ENCODE results near the gene GSK3B. TPM values are rescaled to one million over a fixed set of nuclear protein-coding genes. Genes with fewer than 3 reads are reported as not detected.

The GSK3B gene
- total RNA-seq, 2 donors from 2014 or later, result 57.3 to 59.8 TPM

- Histone ChIP-seq H3K4me3 (ENCODE audit: low read length) (no peak overlapping the region), H3K36me3 (ENCODE audit: control insufficient read depth, insufficient read depth, low read length) (peaks cover 16% of the 10 kb centered on the region), H3K9ac (ENCODE audit: extremely low read depth, low read length, poor library complexity, severe bottlenecking) (no peak overlapping the region), H3K4me1 (ENCODE audit: control insufficient read depth, insufficient read depth, low read length) (no peaks in the 10 kb centered on the region), H3K27me3 (ENCODE audit: control insufficient read depth, insufficient read depth, low read length, poor library complexity, severe bottlenecking) (no peaks in the 10 kb centered on the region), H3K27ac (ENCODE audit: low read depth, low read length) (no peak overlapping the region), H3K9me3 (ENCODE audit: control insufficient read depth, low read length) (peaks cover 30% of the 10 kb centered on the region)
- Mint-ChIP-seq H3K27ac (no peak overlapping the region), H3K4me3 (no peak overlapping the region), H3K9me3 (peaks cover 14% of the 10 kb centered on the region), H3K4me1 (peaks cover 13% of the 10 kb centered on the region), H3K27me3 (ENCODE audit: insufficient read depth) (no peaks in the 10 kb centered on the region), H3K36me3 (ENCODE audit: low read depth) (peaks cover 31% of the 10 kb centered on the region)
- WGBS, 2 experiments (ENCODE audit: insufficient coverage in 1 of 2, insufficient read length in 1 of 2), result 97% methylated on average over 4 of the region's 4 CpGs; no CpG with 5 or more reads in 1 of the 2 experiments
- no peak for DNase-seq
- TF ChIP-seq CTCF (conservative IDR thresholded peaks at IDR 0.05), result no peak
Observed at GRCh38 chr3:120049881-120050539, 44.2 kb downstream of the GSK3B start.

GRCh38 chr3:120049072-120049471 is 45.2 kb downstream of the GSK3B start:
- no peak overlapping the region for H3K9ac ChIP-seq (ENCODE audit: extremely low read depth, low read length, poor library complexity, severe bottlenecking)
- Mint-ChIP-seq H3K9me3 (peaks cover 15% of the 10 kb centered on the region), H3K27ac (no peak overlapping the region), H3K36me3 (ENCODE audit: low read depth) (peaks cover 31% of the 10 kb centered on the region), H3K27me3 (ENCODE audit: insufficient read depth) (no peaks in the 10 kb centered on the region), H3K4me1 (peaks cover 13% of the 10 kb centered on the region), H3K4me3 (no peak overlapping the region)
- peaks cover 30% of the 10 kb centered on the region for H3K9me3 ChIP-seq (ENCODE audit: control insufficient read depth, low read length)
- DNase-seq, result no peak
- H3K27ac ChIP-seq (ENCODE audit: low read depth, low read length), result no peak overlapping the region
- TF ChIP-seq CTCF (conservative IDR thresholded peaks at IDR 0.05), result no peak
- H3K36me3 ChIP-seq (ENCODE audit: control insufficient read depth, insufficient read depth, low read length), result peaks cover 11% of the 10 kb centered on the region
- 45 to 50% methylated on average over 2 of the region's 2 CpGs for WGBS, 2 experiments (ENCODE audit: insufficient coverage in 1 of 2, insufficient read length in 1 of 2)
- H3K27me3 ChIP-seq (ENCODE audit: control insufficient read depth, insufficient read depth, low read length, poor library complexity, severe bottlenecking), result no peaks in the 10 kb centered on the region
- H3K4me1 ChIP-seq (ENCODE audit: control insufficient read depth, insufficient read depth, low read length), result no peaks in the 10 kb centered on the region
- H3K4me3 ChIP-seq (ENCODE audit: low read length), result no peak overlapping the region

GRCh38 chr3:120048355-120049041 is 45.7 kb downstream of the GSK3B start:
- H3K27ac Mint-ChIP-seq, result no peak overlapping the region
- H3K4me1 Mint-ChIP-seq, result peaks cover 13% of the 10 kb centered on the region
- H3K9ac ChIP-seq (ENCODE audit: extremely low read depth, low read length, poor library complexity, severe bottlenecking), result no peak overlapping the region
- no peak for DNase-seq
- H3K27me3 Mint-ChIP-seq (ENCODE audit: insufficient read depth), result no peaks in the 10 kb centered on the region
- peaks cover 12% of the 10 kb centered on the region for H3K9me3 Mint-ChIP-seq
- no peak overlapping the region for H3K4me3 ChIP-seq (ENCODE audit: low read length)
- H3K36me3 Mint-ChIP-seq (ENCODE audit: low read depth), result peaks cover 31% of the 10 kb centered on the region
- H3K4me3 Mint-ChIP-seq, result no peak overlapping the region
- H3K27me3 ChIP-seq (ENCODE audit: control insufficient read depth, insufficient read depth, low read length, poor library complexity, severe bottlenecking), result no peaks in the 10 kb centered on the region
- peaks cover 7% of the 10 kb centered on the region for H3K36me3 ChIP-seq (ENCODE audit: control insufficient read depth, insufficient read depth, low read length)
- H3K4me1 ChIP-seq (ENCODE audit: control insufficient read depth, insufficient read depth, low read length), result no peaks in the 10 kb centered on the region
- no peak for TF ChIP-seq CTCF (conservative IDR thresholded peaks at IDR 0.05)
- H3K9me3 ChIP-seq (ENCODE audit: control insufficient read depth, low read length), result peaks cover 33% of the 10 kb centered on the region
- H3K27ac ChIP-seq (ENCODE audit: low read depth, low read length), result no peak overlapping the region
